Esophagus squamous epithelium (tissue), 5 donors: ENCODE measurements around the gene SLC30A9. TPM values are rescaled to one million over a fixed set of nuclear protein-coding genes. Genes with fewer than 3 reads are reported as not detected.

ENCODE experiments used
- DNase-seq: peaks from one replicate; lab custom pipeline; 2025; lab: John Stamatoyannopoulos, UW
- H3K27ac ChIP-seq, 4 donors: fragments of 200-600 bp; sonication (generic); one replicate each; pipeline ENCODE4 v1.5.1; 2016 to 2019; ENCODE audit warnings: mild to moderate bottlenecking in 1 of 4
- H3K27me3 ChIP-seq, 4 donors: fragments of 200-600 bp; sonication (generic); 1 replicate in 3 of 4; 2 replicates in 1 of 4; pipeline versions ENCODE4 v1.5.1 to v1.6.0; 2017 to 2021; ENCODE audit warnings: antibody characterized with exemption in 1 of 4
- H3K36me3 ChIP-seq, 3 donors: fragments of 200-600 bp; sonication (generic); one replicate each; pipeline ENCODE4 v1.5.1; 2016 to 2019
- H3K4me1 ChIP-seq, 3 donors: fragments of 200-600 bp; sonication (generic); one replicate each; pipeline ENCODE4 v1.5.1; 2017 to 2019
- H3K4me3 ChIP-seq, 4 donors: fragments of 200-600 bp; sonication (generic); 1 replicate in 3 of 4; 2 replicates in 1 of 4; pipeline ENCODE4 v1.5.1; 2016 to 2019; ENCODE audit warnings: mild to moderate bottlenecking in 2 of 4, moderate library complexity in 1 of 4
- H3K9me3 ChIP-seq, 3 donors: fragments of 200-600 bp; sonication (generic); one replicate each; pipeline ENCODE4 v1.5.1; 2016 to 2019
- CTCF ChIP-seq, 6 experiments: fragments of 450-650 bp in 4 of 6; fragments of 200-600 bp in 2 of 6; sonication (generic) in 2 of 6; IDR thresholded peaks; one replicate each; pipeline ENCODE4 v1.5.1; 2016 to 2019; ENCODE audit warnings: antibody characterized with exemption in 6 of 6, mild to moderate bottlenecking in 4 of 6, moderate library complexity in 4 of 6
- POLR2A ChIP-seq, 4 donors: fragments of 450-650 bp; IDR thresholded peaks; one replicate each; pipeline ENCODE4 v1.6.1; 2017; ENCODE audit warnings: antibody characterized with exemption in 4 of 4, mild to moderate bottlenecking in 4 of 4, moderate library complexity in 3 of 4
- WGBS, 2 donors: methylation state at CpG; one replicate each; pipeline ENCODE4 v1.1.5; 2018; 5-methylcytosine and 5-hydroxymethylcytosine counted together
- intact Hi-C: fragments of 100-400 bp; cut with DNase I; formaldehyde crosslinking; loops from one replicate; pipeline ENCODE4 v1.15.0; 2022
- total RNA-seq, 4 donors: library from RNA; depleted of rRNA; stranded (reverse); fragments of >200 nt; gene quantifications; one replicate each; pipeline ENCODE4 v1.1.0, GENCODE V29; 2016
- donor health status: DM: yes; HTN: yes; CAD: no.

The SLC30A9 gene
- total RNA-seq, 4 donors from 2014 or later: 37.1 to 52.7 (median 46.4) TPM

DNA sequence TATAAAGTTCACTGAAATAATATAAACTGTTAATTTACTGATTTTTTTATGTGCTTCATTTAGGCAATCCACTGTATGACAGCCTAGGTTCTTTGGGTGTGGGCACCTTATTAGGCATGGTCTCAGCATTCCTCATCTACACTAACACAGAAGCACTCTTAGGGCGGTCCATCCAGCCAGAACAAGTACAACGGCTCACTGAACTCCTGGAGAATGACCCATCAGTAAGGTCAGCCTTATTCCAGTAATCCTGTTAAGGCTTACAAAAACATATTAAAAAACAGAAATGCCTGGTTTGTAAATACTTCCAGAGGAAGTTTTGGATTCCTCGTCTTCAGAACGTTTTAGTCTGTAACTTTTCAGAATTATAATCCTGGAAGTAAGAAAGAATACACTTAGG, 80.1 kb downstream of the SLC30A9 start:
- no peak for TF ChIP-seq POLR2A (IDR thresholded peaks at IDR 0.05)
- TF ChIP-seq CTCF (IDR thresholded peaks at IDR 0.05): no peak

GRCh38 chr4:42074294-42074693, 84.0 kb downstream of the SLC30A9 start:
- intact Hi-C loops: no loop called here
- Histone ChIP-seq H3K27me3 (no peaks in the 10 kb centered on the region), H3K36me3 (peaks cover 0 to 83% (median 0%) of the 10 kb centered on the region in 3 donors), H3K27ac (no peak overlapping the region), H3K9me3 (no peaks in the 10 kb centered on the region), H3K4me1 (no peaks in the 10 kb centered on the region), H3K4me3 (no peak overlapping the region)
- no peak for DNase-seq
- 96 to 97% methylated on average over 1 of the region's 1 CpG for WGBS, 2 donors
- TF ChIP-seq POLR2A (IDR thresholded peaks at IDR 0.05): no peak
- TF ChIP-seq CTCF (IDR thresholded peaks at IDR 0.05): no peak

More for the DNA sequence above, 80.1 kb downstream of the SLC30A9 start:
- Histone ChIP-seq H3K4me3 (no peak overlapping the region), H3K27me3 (no peaks in the 10 kb centered on the region), H3K27ac (no peak overlapping the region), H3K36me3 (peaks cover 0 to 83% (median 0%) of the 10 kb centered on the region in 3 donors), H3K9me3 (no peaks in the 10 kb centered on the region), H3K4me1 (no peaks in the 10 kb centered on the region)
- 85 to 88% methylated on average over 4 of the region's 4 CpGs for WGBS, 2 donors
- DNase-seq: no peak
- intact Hi-C loops: no loop called here

GRCh38 chr4:42078184-42078801, 88.0 kb downstream of the SLC30A9 start:
- Histone ChIP-seq H3K4me3 (no peak overlapping the region), H3K4me1 (no peaks in the 10 kb centered on the region), H3K36me3 (peaks cover 0 to 75% (median 0%) of the 10 kb centered on the region in 3 donors), H3K27ac (no peak overlapping the region), H3K9me3 (no peaks in the 10 kb centered on the region), H3K27me3 (no peaks in the 10 kb centered on the region)
- intact Hi-C loops: no loop called here
- TF ChIP-seq CTCF (IDR thresholded peaks at IDR 0.05): no peak
- no peak for TF ChIP-seq POLR2A (IDR thresholded peaks at IDR 0.05)
- no peak for DNase-seq

DNA sequence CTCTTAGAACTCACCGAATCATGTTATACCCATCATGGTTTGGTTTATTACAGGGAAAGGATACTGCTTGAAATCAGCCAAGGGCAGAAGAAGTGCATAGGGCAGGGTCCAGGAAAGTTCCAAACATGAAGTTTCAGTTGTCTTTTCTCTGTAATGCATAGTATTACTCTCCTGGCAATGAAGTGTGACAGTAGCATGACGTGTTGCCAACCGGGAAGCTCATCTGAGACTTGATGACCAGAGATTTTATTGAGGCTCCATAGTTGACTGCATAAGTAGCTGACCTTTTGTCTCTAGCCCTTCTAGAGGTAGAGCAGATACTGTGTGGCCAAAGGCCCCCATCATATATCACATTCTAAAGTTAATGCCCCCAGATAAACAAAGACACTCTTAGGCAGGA, 90.0 kb downstream of the SLC30A9 start:
- no peaks in the 10 kb centered on the region for H3K27me3 ChIP-seq
- TF ChIP-seq POLR2A (IDR thresholded peaks at IDR 0.05) (no peak), CTCF (IDR thresholded peaks at IDR 0.05) (no peak)
- WGBS, 2 donors: 74 to 100% methylated on average over 3 of the region's 3 CpGs
- intact Hi-C loops: no loop called here
- H3K9me3 ChIP-seq: no peaks in the 10 kb centered on the region
- H3K27ac ChIP-seq: no peak overlapping the region
- no peak for DNase-seq
- peaks cover 0 to 72% (median 0%) of the 10 kb centered on the region in 3 donors for H3K36me3 ChIP-seq
- H3K4me1 ChIP-seq: no peaks in the 10 kb centered on the region
- H3K4me3 ChIP-seq: no peak overlapping the region

GRCh38 chr4:42083816-42084215, 93.5 kb downstream of the SLC30A9 start:
- H3K27me3 ChIP-seq: no peaks in the 10 kb centered on the region
- no peak overlapping the region for H3K27ac ChIP-seq
- WGBS, 2 donors: 70 to 86% methylated on average over 1 of the region's 1 CpG
- no peak for TF ChIP-seq CTCF (IDR thresholded peaks at IDR 0.05)
- no peak for TF ChIP-seq POLR2A (IDR thresholded peaks at IDR 0.05)
- intact Hi-C loops: no loop called here
- no peaks in the 10 kb centered on the region for H3K9me3 ChIP-seq
- DNase-seq: no peak
- H3K4me3 ChIP-seq: no peak overlapping the region
- no peaks in the 10 kb centered on the region for H3K4me1 ChIP-seq
- peaks cover 0 to 72% (median 0%) of the 10 kb centered on the region in 3 donors for H3K36me3 ChIP-seq
